IPS-18c (cell line): ENCODE measurements around the gene ZNF692.
"Not testable (repeated sequence)": the region's sequence is repeated elsewhere in the genome, so short reads cannot be mapped to it uniquely, and the experiment has no call there.

Experiments used
- H3K4me3 ChIP-seq: 2 replicates; pipeline ENCODE4 v1.7.0; 2013; ENCODE audit warnings: low read depth, mild to moderate bottlenecking, low read length, moderate library complexity; ENCODE audit not compliant: insufficient read depth
- H3K9me3 ChIP-seq: one replicate; pipeline ENCODE4 v1.6.1; 2013; ENCODE audit warnings: mild to moderate bottlenecking, low read length, moderate library complexity; ENCODE audit not compliant: control insufficient read depth, insufficient read depth

The ZNF692 gene

DNA sequence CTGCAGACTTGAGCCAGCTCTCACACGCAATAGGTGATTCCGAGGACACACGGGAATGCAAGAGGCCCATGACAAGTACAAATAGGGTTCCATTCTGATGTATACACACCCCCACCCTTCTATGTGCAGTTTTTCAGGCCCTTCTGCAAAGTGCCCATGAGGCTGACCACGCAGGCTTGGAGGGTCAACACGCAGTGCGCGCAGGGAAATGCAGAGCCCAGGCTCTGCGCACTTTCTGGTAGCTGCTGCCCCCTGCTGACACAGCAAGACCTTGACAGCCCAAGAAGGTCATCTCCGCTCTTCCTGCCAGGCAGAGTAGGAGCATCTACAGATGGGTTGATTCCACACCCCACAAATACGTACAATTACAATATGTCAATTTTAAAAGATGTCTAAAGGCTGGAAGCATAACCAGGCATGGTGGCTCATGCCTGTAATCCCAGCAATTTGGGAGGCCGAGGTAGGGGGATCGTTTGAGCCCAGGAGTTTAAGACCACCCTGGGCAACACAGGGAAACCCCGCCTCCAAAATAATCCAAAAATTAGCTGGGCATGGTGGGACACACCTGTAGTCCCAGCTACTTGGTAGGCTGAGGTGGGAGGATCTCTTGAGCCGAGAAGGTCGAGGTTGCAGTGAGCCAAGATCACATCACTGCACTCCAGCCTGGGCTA is 51.7 kb downstream of the ZNF692 start:
- H3K4me3 ChIP-seq, result no peak overlapping the region
- H3K9me3 ChIP-seq, result peaks cover 2% of the 10 kb centered on the region

DNA sequence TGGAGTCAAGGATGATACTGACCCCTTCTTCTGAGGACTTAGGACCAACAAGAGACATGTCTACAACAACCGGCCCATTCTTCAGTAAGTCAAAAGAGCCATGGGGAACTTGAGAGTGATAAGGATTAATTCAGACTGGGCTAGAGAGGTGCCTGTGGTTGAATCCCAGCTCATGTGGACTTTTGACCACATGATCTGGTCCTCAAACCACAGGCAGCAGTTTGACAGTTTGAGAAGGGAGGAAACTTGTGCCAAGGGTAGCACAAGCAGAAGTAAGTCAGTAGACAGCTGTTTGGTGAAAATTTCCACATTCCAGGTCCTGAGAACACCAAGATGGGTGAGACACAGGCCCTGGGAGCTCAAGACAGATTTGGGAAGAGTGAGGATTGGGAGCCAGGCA is 53.0 kb downstream of the ZNF692 start:
- H3K9me3 ChIP-seq, result peaks cover 2% of the 10 kb centered on the region
- no peak overlapping the region for H3K4me3 ChIP-seq

DNA sequence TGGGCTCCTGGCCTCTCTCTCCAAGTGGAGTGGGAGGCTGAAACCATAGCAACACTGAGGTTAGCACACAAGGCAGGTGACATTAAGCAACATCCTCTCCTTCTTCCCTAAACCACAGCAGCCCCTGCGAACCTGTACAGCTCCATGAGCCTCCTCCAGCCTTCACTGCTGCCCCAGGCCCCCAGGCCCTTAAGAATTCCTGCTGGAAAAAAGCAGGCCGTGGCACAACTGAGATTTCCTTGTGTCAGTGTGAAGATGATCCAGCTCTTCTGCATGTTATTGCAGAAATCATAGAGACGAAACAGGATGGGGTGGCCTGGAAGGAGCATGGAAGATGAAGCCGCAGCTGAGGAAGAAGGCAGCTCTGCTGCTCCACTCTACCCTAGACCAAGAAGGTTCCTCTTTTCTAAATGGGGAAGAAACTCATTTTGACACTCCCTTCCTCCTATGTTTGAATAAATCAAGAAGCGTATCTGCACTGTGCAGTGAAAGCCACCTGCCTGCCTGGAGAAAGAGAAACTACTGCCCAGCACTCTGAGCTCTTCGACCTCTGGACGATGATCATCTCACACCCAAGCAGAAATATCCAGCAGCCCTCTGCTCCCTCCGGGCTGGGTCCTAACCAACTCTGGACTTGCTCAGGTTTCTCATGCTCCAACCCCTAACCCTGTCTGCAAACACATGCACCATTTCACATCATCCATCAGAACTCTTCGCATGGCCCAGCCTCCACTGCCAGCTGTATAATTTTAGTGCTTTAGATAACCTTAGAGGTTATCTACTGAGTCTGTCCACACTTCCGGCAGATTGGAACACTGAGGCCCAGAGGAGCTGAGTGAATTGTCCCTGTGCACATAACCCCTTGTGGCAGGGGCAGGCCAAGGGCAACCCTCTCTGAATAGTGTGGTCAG is 53.9 kb downstream of the ZNF692 start:
- Histone ChIP-seq H3K4me3 (no peak overlapping the region), H3K9me3 (peaks cover 2% of the 10 kb centered on the region)

DNA sequence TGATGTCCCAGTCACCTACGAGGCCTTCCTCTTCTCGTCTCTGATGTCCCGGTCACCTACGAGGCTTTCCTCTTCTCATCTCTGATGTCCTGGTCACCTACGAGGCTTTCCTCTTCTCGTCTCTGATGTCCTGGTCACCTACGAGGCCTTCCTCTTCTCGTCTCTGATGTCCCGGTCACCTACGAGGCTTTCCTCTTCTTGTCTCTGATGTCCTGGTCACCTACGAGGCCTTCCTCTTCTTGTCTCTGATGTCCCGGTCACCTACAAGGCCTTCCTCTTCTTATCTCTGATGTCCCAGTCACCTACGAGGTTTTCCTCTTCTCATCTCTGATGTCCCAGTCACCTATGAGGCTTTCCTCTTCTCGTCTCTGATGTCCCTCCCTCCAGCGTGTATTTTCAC is 55.4 kb downstream of the ZNF692 start:
- H3K4me3 ChIP-seq, H3K9me3 ChIP-seq: not testable (repeated sequence)

DNA sequence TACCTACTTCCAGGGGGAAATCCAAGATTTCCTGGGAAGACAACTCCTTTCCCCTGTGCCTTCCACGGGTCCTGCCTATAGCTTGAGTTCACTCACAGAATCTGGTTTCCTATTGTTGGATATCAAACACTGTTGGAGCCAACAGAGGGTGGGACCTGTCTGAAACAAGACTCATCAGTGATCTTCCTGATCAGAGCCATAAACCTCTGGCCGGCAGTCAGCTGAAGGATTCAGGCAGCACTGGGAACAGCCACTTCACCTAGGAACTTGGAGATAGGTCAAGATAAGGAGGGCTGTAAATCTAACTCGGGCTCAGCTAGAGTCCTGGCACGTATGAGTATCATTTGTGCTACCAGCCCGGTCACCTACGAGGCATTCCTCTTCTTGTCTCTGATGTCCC is 56.4 kb downstream of the ZNF692 start:
- no peak overlapping the region for H3K4me3 ChIP-seq
- H3K9me3 ChIP-seq, result no peaks in the 10 kb centered on the region

DNA sequence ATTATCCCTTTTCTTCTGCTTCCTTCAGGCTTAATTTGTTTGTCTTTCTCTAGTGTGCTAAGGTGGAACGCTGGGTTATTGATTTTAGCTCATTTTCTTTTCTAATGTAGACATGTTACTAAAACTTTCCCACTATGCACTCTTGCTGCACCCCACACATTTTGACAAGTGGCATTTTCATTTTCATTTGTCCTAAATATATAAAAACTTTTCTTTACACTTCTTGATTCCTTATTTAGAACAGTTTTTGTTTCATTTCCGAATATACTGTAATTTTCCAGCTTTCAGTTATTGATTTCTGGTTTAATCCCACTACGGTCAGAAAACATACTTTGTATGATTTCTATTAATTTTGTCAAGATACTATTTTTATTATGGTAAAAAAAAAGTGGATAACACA is 58.4 kb downstream of the ZNF692 start:
- H3K9me3 ChIP-seq, result no peaks in the 10 kb centered on the region
- H3K4me3 ChIP-seq, result no peak overlapping the region
